Measurements from ENCODE around the gene MYRFL. TPM values are rescaled to one million over a fixed set of nuclear protein-coding genes. Genes with fewer than 3 reads are reported as not detected.
"Not testable (repeated sequence)": the region's sequence is repeated elsewhere in the genome, so short reads cannot be mapped to it uniquely, and the experiment has no call there.

Gene MYRFL
- total RNA-seq, 1 donor from 2014 or later: 0.11 TPM

- intact Hi-C loops (cut with DNase I): no loop called here
- DNase-seq (no peak), ATAC-seq (ENCODE audit: poor library complexity) (no peak)
Observed at GRCh38 chr12:69952890-69953289, 127.9 kb downstream of the MYRFL start.

GRCh38 chr12:69961246-69961645 is 136.2 kb downstream of the MYRFL start:
- intact Hi-C loops (cut with DNase I): no loop called here
- DNase-seq: no peak
- ATAC-seq (ENCODE audit: poor library complexity): no peak

GRCh38 chr12:69966409-69966808 is 141.4 kb downstream of the MYRFL start:
- ATAC-seq (ENCODE audit: poor library complexity): peak; percentile 90
- DNase-seq: peak; percentile 50
- intact Hi-C loops (cut with DNase I): no loop called here

DNA sequence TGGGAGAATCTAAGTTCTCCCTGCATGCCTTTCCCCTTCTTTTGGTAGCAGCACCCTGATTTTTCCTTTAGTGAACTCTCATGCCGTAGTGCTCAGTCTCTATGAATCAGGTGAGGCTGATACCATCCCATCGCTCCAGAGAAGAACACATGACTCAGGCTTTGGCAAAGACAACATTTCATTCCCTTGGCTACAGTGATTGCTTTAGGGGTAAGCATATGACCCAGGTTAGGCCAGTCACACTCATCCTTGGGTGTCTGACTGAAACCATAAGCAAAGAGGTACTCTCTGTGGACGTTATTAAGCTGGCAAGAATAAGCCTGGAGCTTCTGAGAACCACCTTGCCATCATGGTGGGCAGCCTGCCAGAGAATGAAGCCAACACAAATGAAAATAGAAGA is 141.8 kb downstream of the MYRFL start:
- peak; percentile 61 for ATAC-seq (ENCODE audit: poor library complexity)
- DNase-seq: no peak
- intact Hi-C loops (cut with DNase I): no loop called here

GRCh38 chr12:69969011-69969410 is 144.0 kb downstream of the MYRFL start:
- intact Hi-C loops (cut with DNase I): no loop called here
- DNase-seq (no peak), ATAC-seq (ENCODE audit: poor library complexity) (no peak)

DNA sequence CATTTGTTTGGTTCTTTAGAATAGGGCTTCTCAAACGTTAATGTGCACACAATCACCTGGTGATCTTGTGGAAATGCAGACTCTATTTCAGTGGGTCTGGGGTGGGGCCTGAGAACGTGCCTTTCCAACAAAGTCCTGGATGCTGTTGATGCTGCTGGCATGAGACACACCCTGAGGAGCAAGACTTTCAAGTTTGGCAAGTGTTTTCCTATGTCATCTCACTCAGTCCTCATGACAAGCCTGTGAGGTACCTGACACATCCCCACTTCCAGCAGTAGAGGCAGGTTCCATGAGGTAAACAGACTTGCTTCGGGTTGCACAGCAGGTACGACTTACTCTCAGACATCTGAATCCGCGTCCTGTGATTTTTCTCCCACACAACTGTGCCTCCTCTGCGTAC is 147.1 kb downstream of the MYRFL start:
- no peak for ATAC-seq (ENCODE audit: poor library complexity)
- no peak for DNase-seq
- intact Hi-C loops (cut with DNase I): no loop called here

DNA sequence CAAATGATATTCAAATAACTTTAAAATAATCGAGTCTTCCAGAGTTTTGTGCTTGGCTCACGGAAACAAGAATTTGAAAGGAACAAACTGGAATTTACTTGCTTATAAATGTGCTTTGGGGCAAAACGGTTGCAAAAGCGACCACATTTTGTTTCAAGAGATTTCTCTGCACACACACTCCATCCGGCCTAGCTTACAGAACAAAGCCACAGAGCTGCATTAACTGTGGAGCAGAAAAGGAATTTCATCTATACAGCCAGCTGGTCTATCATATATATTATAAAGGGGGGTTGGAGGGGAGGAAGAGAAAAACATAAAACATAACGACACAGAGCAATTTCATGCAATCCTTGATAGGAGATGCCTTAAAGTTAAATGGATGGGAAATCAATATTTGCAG is 153.0 kb downstream of the MYRFL start:
- DNase-seq (no peak), ATAC-seq (ENCODE audit: poor library complexity) (no peak)
- intact Hi-C loops (cut with DNase I): no loop called here

GRCh38 chr12:69981881-69982475 is 157.0 kb downstream of the MYRFL start:
- no peak for DNase-seq
- intact Hi-C loops (cut with DNase I): no loop called here
- no peak for ATAC-seq (ENCODE audit: poor library complexity)

DNA sequence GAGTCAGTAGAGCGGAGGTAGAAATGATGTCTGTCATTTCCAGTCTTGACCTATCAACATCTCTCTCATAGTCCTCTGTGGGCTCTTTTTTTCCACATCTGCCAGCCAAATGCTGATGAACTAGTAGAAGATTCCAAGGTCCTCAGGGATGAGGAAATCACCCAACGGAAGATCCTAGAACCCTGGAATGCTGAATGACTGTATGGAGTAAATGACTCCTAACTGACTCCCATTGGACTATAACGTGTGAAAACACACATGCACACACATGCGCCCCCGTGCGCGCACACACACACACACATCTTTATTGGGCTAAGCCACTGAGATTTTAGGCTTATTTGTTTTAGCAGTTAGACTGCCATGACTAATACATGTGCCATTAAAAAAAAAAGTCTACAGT is 159.2 kb downstream of the MYRFL start:
- intact Hi-C loops (cut with DNase I): no loop called here

DNA sequence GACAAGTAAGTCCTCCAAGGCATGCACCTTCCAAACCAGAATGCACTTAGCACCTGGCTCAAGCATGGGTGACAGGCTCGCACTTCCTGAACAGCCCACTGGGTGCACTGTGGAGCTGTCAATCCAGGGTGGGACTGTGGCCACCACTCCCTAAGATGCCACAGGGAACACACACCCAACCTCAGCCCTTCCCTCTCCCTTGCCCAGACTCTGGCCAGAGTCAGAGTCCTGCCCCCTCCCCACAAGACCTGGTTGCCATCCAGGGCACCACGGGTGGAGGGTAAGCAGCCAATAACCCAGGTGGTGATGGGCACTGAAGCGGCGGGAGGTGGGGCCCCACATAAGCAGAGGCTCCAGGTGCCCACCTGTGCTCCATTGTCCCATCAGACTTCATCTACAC is 160.6 kb downstream of the MYRFL start:
- DNase-seq (no peak), ATAC-seq (ENCODE audit: poor library complexity) (no peak)
- intact Hi-C loops (cut with DNase I): no loop called here

More for the DNA sequence above, 159.2 kb downstream of the MYRFL start:
- no peak for DNase-seq
- no peak for ATAC-seq (ENCODE audit: poor library complexity)

DNA sequence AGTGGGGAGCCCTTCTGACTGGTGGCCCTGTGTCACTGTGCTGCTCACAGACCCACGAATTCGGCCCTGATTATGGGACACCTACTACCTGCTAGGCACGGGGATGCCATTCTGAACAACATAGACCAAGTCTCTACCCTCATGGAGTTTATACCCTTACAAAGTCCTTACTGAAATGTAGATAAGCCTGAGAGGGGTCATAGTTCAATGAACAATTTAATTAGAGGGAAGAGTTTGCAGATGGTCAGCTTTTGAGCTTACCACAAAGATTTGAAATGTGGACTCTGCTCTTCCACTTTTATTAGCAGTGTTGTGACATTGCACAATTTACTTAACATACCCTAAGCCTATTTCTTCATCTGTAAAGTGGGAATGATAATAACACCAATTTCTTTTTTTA is 161.1 kb downstream of the MYRFL start:
- ATAC-seq (ENCODE audit: poor library complexity) (no peak), DNase-seq (no peak)
- intact Hi-C loops (cut with DNase I): no loop called here

- intact Hi-C loops (cut with DNase I): no loop called here
- no peak for DNase-seq
- peak; percentile 87 for ATAC-seq (ENCODE audit: poor library complexity)
Observed at GRCh38 chr12:69987579-69988091, 162.6 kb downstream of the MYRFL start.

DNA sequence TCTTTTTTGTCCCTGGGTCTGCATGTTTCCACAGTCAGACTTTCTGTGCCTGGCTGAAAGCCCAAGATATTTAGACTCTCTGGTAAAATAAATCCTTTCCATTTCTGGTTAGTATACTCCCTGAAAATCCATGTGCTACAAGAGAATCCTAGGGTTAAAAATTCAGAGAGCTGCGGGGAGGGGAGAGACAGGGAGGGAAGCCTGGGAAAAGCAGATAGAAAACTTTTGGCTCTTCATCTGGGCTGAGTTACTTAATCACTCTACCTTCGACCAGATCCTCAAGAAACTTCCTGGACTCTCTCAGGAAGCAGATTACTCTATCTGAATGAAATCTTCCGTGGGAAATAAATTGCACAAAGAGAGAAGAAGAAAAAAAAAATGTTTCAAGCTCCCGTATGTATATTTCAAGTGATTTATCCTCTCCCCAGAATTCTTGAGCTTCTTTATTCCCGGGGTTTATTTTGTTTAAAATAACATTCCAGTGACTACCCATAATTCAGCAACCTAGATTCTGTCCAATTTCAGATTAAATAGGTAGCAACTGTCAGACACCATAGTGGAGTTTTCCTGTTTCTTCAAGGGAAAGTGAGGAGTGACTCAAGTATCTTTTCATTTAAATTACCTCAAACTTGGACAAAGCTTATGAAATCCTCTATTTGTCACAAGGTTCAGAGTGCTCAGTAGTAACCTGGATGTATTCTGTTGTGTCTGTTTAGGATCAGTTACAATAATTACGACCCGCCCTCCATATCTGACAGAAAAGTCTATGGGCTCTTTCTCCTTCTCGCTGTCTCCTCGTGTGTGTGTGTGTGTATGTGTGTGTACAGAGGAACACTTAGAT is 163.7 kb downstream of the MYRFL start:
- ATAC-seq (ENCODE audit: poor library complexity): peak; percentile 83
- no peak for DNase-seq
- intact Hi-C loops (cut with DNase I): no loop called here

DNA sequence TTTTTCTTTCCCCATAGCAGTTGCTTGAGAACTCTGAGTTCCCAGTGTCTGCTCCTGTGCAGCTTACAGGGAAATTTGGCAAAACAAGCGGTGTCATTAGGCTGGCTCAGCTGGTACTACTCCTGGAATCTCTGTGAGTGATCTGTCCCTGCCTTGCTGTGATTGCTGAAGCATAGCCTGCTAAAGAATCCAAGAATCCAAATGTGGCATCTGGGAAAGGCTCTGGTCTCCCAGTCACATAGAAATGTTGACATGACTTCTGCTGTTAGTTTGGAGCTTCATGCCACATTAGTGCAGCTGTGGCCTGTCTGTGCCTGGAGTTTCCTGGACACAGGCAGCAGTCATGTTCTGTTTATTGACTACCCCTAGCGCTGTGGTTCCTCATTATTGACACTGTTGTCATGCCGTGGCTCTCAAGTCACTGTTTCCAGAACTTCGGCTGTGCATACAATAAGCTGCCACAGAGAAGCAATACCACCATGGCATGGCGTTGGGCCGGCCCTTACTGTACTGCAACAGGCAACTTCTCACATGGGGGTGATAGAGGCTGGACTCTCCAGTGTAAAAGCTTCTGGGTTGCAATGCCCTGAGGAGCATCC is 166.8 kb downstream of the MYRFL start:
- intact Hi-C loops (cut with DNase I): no loop called here
- ATAC-seq (ENCODE audit: poor library complexity) (no peak), DNase-seq (no peak)

DNA sequence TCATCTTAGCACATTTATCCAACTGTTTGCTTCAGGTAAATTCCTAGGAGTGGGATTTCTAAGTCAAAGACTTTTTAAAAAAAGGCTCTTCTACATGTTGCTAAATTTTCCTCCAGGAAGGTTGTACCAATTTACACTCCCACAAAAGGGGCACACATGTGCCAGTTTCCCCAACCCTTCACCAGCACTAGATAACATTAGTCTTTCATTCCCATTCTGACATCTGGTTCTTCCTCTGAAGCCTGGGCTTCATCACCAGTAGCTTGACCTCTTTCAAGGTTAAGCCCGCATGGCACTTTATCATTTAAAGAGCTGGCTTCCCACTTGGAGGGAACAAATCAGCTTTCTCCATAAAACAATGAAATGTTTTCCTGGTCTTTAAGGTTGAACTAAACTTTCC is 168.4 kb downstream of the MYRFL start:
- DNase-seq (no peak), ATAC-seq (ENCODE audit: poor library complexity) (no peak)
- intact Hi-C loops (cut with DNase I): no loop called here

GRCh38 chr12:69994086-69994485 is 169.1 kb downstream of the MYRFL start:
- intact Hi-C loops (cut with DNase I); ATAC-seq (ENCODE audit: poor library complexity); DNase-seq: not testable (repeated sequence)

GRCh38 chr12:69994724-69995173 is 169.7 kb downstream of the MYRFL start:
- intact Hi-C loops (cut with DNase I): no loop called here
- ATAC-seq (ENCODE audit: poor library complexity): no peak
- DNase-seq: no peak

DNA sequence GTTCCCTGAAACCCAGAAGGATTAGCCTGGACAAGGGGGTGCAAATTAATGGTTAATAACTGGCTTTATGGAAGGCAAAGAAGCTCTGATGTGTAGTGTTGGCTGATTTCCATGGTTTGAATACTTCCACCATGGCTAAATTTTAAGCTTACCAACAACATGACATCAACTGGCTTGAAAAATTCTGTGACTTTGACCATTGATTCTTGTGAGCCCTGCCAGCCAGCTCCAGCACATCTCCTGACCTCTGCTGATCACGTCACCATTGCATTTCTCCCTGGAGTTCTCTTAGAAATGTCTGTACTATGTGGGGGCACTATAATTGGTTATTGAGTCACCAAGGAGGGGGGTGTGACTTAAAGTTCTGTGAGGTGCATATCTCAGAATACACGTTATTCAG is 171.2 kb downstream of the MYRFL start:
- ATAC-seq (ENCODE audit: poor library complexity) (no peak), DNase-seq (no peak)
- intact Hi-C loops (cut with DNase I): no loop called here

DNA sequence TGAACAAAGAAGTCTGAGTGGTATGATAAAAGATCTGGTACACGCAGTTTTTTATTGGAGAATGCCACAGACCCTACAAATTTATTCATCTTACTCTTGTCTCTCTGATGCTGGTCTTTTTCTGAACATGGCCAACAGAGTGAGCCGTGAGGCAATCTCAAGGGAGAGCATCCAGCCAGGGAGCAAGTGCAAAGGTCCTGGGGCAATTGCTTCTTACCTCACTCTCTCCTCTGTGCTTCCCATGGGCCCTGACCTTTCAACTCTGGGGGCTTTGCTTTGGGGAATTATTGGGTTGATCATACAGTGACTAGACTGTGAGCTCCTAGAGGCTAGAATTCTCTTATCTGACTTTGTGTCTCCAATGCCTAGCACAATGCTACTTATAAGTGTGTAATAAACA is 171.7 kb downstream of the MYRFL start:
- ATAC-seq (ENCODE audit: poor library complexity): no peak
- intact Hi-C loops (cut with DNase I): no loop called here
- no peak for DNase-seq

- no peak for ATAC-seq (ENCODE audit: poor library complexity)
- no peak for DNase-seq
Observed at GRCh38 chr12:69998011-69998410, 173.0 kb downstream of the MYRFL start.

More at GRCh38 chr12:69998011-69998410, 173.0 kb downstream of the MYRFL start:
- intact Hi-C loops (cut with DNase I): no loop called here
